Measurements from ENCODE around the gene GGN. TPM values are rescaled to one million over a fixed set of nuclear protein-coding genes. Genes with fewer than 3 reads are reported as not detected.
A peak's percentile ranks its signal among the peaks of the same experiment; 100 is the strongest.
"Not testable (repeated sequence)": the region's sequence is repeated elsewhere in the genome, so short reads cannot be mapped to it uniquely, and the experiment has no call there.

The GGN gene
- total and polyA plus RNA-seq, 7 donors: 0.28 TPM; not detected in 6

- intact Hi-C loops (cut with DNase I): no loop called here
- Histone ChIP-seq H3K36me3 (no peaks in the 10 kb centered on the region), H3K4me3 (no peak overlapping the region), H3K27ac (no peak overlapping the region), H3K9me3 (no peaks in the 10 kb centered on the region), H3K27me3 (peaks cover 12 to 41% (median 31%) of the 10 kb centered on the region in 3 donors), H3K4me1 (peaks cover 0 to 4% (median 0%) of the 10 kb centered on the region in 4 donors)
- no peak for DNase-seq
- 58 to 82% methylated on average over 7 of the region's 7 CpGs for WGBS, 2 donors
- no peak for TF ChIP-seq EP300 (IDR thresholded peaks at IDR 0.05)
- no peak for TF ChIP-seq POLR2A (IDR thresholded peaks at IDR 0.05)
- TF ChIP-seq POLR2AphosphoS5 (IDR thresholded peaks at IDR 0.05): no peak
- TF ChIP-seq CTCF (IDR thresholded peaks at IDR 0.05): no peak
These were observed 43.1 kb upstream of the GGN start for GRCh38 chr19:38430931-38431330.

- H3K4me3 ChIP-seq: no peak overlapping the region
- DNase-seq: no peak
- TF ChIP-seq CTCF (IDR thresholded peaks at IDR 0.05): no peak
- no peak for TF ChIP-seq POLR2AphosphoS5 (IDR thresholded peaks at IDR 0.05)
- no peak for TF ChIP-seq EP300 (IDR thresholded peaks at IDR 0.05)
- TF ChIP-seq POLR2A (IDR thresholded peaks at IDR 0.05): no peak
- H3K27me3 ChIP-seq: peaks cover 8 to 41% (median 28%) of the 10 kb centered on the region in 3 donors
- H3K4me1 ChIP-seq: peaks cover 0 to 4% (median 0%) of the 10 kb centered on the region in 4 donors
- intact Hi-C loops (cut with DNase I): no loop called here
- H3K9me3 ChIP-seq: no peaks in the 10 kb centered on the region
- no peaks in the 10 kb centered on the region for H3K36me3 ChIP-seq
- H3K27ac ChIP-seq: no peak overlapping the region
- WGBS, 2 donors: 70 to 89% methylated on average over 2 of the region's 2 CpGs
These were observed 42.0 kb upstream of the GGN start for GRCh38 chr19:38429811-38430156.

- no peak for DNase-seq
- peaks cover 4 to 41% (median 23%) of the 10 kb centered on the region in 3 donors for H3K27me3 ChIP-seq
- no peak for TF ChIP-seq EP300 (IDR thresholded peaks at IDR 0.05)
- no peak for TF ChIP-seq POLR2AphosphoS5 (IDR thresholded peaks at IDR 0.05)
- no peak for TF ChIP-seq POLR2A (IDR thresholded peaks at IDR 0.05)
- no peak for TF ChIP-seq CTCF (IDR thresholded peaks at IDR 0.05)
- no peak overlapping the region for H3K4me3 ChIP-seq
- intact Hi-C loops (cut with DNase I): no loop called here
- no peaks in the 10 kb centered on the region for H3K36me3 ChIP-seq
- H3K27ac ChIP-seq: no peak overlapping the region
- H3K9me3 ChIP-seq: no peaks in the 10 kb centered on the region
- peaks cover 0 to 4% (median 0%) of the 10 kb centered on the region in 4 donors for H3K4me1 ChIP-seq
- 52 to 58% methylated on average over 14 of the region's 14 CpGs for WGBS, 2 donors
These were observed 41.4 kb upstream of the GGN start for GRCh38 chr19:38429055-38429810.

- peaks cover 0 to 33% (median 8%) of the 10 kb centered on the region in 3 donors for H3K27me3 ChIP-seq
- intact Hi-C loops (cut with DNase I); DNase-seq; H3K9me3 ChIP-seq; H3K4me3 ChIP-seq; H3K27ac ChIP-seq; H3K4me1 ChIP-seq; H3K36me3 ChIP-seq: not testable (repeated sequence)
- WGBS, 2 donors: 60 to 62% methylated on average over 16 to 17 of the region's 17 CpGs
These were observed 39.3 kb upstream of the GGN start for GRCh38 chr19:38427035-38427677.

- no peak for TF ChIP-seq POLR2A (IDR thresholded peaks at IDR 0.05)
- no peak for TF ChIP-seq CTCF (IDR thresholded peaks at IDR 0.05)
- TF ChIP-seq EP300 (IDR thresholded peaks at IDR 0.05): no peak
- no peak for TF ChIP-seq POLR2AphosphoS5 (IDR thresholded peaks at IDR 0.05)
- Histone ChIP-seq H3K27ac (no peak within 1 kb of the TSS), H3K4me1 (no peaks in the 10 kb centered on the region), H3K27me3 (peaks cover 0 to 32% (median 8%) of the 10 kb centered on the region in 3 donors), H3K9me3 (no peaks in the 10 kb centered on the region), H3K36me3 (no peaks in the 10 kb centered on the region), H3K4me3 (peak within 1 kb of the TSS in 3 of 4 donors; percentile 16 to 35 (median 28))
- WGBS, 2 donors: 24 to 48% methylated on average over 20 of the region's 20 CpGs
- intact Hi-C loops (cut with DNase I): no loop called here
- no peak for DNase-seq
These were observed 38.1 kb upstream of the GGN start, which contains the start of gene RASGRP4 for GRCh38 chr19:38425810-38426466. TSS of gene RASGRP4 (minus strand) at chr19:38426219. CDS start at chr19:38426091, 128 bp downstream.

Data from sigmoid colon (tissue), 7 donors.